GM04504 (cell line): ENCODE results near the gene PLTP.
"Not testable (repeated sequence)": the region's sequence is repeated elsewhere in the genome, so short reads cannot be mapped to it uniquely, and the experiment has no call there.

Experiments used
- DNase-seq: peaks from one replicate; pipeline ENCODE4 v3.0.0-alpha.2; 2012; ENCODE audit warnings: low read depth

PLTP gene

DNA sequence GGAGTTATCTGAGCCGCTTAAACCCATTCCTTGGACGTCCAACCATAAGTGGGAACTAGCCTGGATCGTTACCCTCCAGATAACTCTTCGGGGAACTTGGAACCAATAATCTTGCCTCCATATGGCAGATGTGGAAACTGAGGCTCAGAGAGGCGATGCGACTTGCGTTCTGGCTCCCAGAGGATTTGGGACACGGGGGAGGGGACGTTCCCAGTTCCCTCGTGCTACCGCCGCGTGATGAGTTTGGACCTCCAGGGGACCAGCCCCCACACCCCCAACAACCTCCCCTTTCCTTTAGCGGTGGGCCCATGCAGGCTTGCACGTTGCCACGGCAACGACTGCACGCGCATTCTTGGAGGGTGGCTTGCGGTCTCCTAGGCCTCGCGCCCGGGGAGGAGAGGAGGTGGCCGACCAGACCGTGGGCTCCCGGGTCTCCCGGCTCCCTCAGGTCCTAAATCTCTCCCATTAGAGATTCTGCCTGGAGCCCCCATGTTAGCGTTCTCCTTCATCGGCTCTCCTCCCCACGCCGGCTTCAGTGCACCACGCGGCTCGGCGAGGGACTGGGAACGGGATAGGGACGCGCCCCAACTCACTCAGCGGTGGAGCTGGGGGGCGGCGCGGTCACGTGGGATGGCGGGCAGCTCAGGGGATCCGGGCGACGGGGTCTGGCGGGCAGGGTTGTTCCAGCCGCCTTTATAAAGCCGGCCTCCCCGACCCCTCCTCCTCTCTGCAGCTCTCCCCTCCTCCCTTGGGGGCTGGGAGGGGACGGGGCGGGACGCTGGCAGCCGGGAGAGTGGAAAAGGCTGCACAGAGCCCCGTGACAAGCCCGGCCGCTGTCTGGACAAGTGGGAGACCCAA, at the start of gene PLTP:
TSS of gene PLTP (minus strand) at position 670 of the 858 bp plus-strand sequence. CDS start 703 bp downstream, outside the sequence.
- no peak for DNase-seq

- DNase-seq, result no peak
Measured at GRCh38 chr20:45959956-45960630, 48.1 kb upstream of the PLTP start.

GRCh38 chr20:45959126-45959525, 47.2 kb upstream of the PLTP start:
- DNase-seq, result no peak

- no peak for DNase-seq
Measured at GRCh38 chr20:45958593-45958992, 46.6 kb upstream of the PLTP start.

GRCh38 chr20:45957021-45957941, 45.3 kb upstream of the PLTP start:
- DNase-seq, result no peak

- not testable (repeated sequence) for DNase-seq
Measured at GRCh38 chr20:45956326-45956725, 44.4 kb upstream of the PLTP start.

GRCh38 chr20:45953672-45954071, 41.7 kb upstream of the PLTP start:
- no peak for DNase-seq

DNA sequence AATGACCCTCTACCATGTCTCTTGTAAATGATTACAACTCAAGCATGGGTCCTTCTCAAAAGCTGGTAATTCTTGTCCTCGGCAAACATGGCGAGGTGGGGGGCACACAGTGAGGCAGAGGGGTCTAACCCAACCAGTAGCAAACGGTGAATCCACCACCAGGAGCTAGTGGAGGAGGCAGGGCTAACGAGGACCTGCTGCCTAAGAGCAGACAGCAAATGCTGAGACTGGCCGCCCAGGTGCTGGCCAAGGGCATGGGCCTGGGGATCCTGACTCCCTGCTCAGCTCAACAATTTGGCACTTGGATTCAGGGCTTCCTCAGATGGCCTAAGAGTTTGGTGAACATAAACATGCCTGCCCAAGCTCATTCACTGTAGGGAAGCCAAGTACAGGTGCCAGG, 40.9 kb upstream of the PLTP start:
- DNase-seq, result no peak

- no peak for DNase-seq
Measured at GRCh38 chr20:45951925-45952834, 40.2 kb upstream of the PLTP start.

- DNase-seq, result no peak
Measured at GRCh38 chr20:45950330-45950646, 38.3 kb upstream of the PLTP start.

DNA sequence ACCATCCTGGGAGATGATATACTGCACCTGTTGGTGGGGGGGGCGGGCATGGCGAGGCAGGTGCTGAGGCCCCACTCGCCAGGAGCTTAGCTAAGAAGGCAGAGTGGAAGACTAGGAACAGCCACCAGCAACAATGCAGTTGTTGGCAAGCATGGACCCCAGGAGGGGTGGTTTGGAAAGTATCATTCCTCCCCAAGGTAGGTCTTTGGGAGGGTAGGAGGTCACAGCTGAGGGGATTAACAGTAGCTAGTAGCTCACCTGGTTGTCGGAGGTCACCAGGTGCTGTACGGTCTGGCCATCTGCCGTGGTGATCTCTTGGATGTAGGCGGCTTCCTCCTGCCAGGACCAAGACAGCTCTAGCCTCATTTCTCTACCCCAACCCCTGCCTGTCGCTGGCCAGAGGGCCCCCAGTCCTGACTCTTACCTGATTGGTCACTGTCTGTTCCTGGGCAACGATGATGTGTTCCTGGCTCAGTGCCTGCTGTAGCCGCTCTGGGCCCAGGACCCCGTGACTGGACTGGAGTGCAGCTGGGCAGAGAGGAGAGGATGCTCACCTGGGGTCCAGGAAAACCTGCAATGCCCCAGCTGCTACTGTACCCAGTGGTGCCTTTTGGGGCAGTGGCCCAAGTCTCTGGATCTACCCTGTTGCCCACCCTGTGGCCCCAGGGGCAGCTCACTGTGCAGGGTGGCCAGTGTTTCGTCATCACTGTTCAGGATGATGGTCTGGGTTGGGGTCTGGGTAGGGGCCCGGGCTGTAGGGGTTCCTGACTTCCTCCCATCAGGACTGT, 37.8 kb upstream of the PLTP start:
- no peak for DNase-seq

- DNase-seq, result no peak
Measured at GRCh38 chr20:45948742-45949541, 37.0 kb upstream of the PLTP start.

GRCh38 chr20:45948261-45948733, 36.3 kb upstream of the PLTP start:
- no peak for DNase-seq

GRCh38 chr20:45947110-45947866, 35.3 kb upstream of the PLTP start:
- no peak for DNase-seq

GRCh38 chr20:45946149-45946970, 34.4 kb upstream of the PLTP start:
- DNase-seq, result no peak

GRCh38 chr20:45945678-45946148, 33.8 kb upstream of the PLTP start:
- DNase-seq, result no peak

DNA sequence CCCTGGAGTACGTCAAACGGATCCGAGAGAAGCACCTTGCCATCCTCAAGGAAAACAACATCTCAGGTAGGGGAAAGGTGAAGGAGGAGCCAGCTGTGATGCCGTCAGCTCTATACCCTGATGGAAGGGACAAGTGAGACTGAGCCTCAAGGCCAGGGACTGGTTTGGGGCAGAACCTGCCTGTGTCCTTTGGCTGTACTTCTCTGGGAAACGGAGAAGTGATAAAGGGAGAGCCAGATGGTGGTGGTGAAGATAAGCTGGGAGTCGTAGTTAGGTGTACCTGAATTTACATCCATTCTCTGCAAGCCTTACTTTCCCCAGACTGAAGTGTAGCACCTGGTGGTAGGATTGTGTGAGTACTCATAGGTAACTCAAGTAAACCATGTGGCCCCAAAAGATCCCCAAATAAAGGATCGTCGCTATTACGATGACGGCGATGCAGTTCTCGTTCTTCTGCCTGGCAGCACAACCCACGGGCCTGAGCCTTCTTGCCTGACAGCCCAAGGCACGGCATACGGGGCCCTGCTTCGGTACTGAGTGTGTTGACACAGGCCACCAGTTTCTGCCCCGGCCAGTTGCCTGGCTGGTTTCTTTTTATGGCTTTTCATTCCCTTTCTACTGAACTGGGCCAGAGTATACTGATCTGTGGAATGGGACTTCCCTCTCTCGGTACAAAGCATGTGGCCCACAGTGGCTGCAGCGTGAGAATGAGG, 33.2 kb upstream of the PLTP start:
- DNase-seq, result no peak
